ENCODE data around the gene KRTAP20-1. TPM values are rescaled to one million over a fixed set of nuclear protein-coding genes. Genes with fewer than 3 reads are reported as not detected.

Gene KRTAP20-1
- total RNA-seq, 1 experiment from 2014 or later = not detected

DNA sequence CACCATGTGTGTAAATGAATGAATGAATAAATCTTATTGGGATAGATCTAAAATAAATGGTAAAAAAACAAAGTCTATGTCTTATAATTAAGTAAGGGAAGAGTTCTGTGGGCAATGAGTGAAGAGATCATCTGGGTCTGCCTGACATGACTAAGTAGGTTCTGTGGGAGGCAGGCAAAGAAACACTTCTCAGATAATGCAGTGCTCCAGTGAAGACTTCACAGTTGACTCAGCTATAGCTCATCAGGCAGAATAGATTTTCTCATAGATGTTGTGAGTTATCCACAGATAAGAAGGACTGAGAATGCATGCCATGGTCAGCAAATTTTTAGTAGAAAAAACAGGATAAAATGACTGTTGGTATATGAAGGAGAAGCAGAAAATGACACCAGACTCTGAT is 38.5 kb upstream of the KRTAP20-1 start:
- Histone ChIP-seq H4K20me1 (ENCODE audit: control insufficient read depth, insufficient read depth, insufficient read length) (no peaks in the 10 kb centered on the region), H3K27ac (ENCODE audit: insufficient read length, low read depth, low read length) (no peak overlapping the region), H3K23ac (ENCODE audit: insufficient read length, low read depth, low read length) (no peak overlapping the region), H3K79me1 (ENCODE audit: insufficient read depth, low read depth, low read length, poor library complexity, severe bottlenecking) (no peaks in the 10 kb centered on the region), H2BK20ac (ENCODE audit: low read depth, low read length, poor library complexity, severe bottlenecking) (no peak overlapping the region), H2BK5ac (ENCODE audit: insufficient read length, low read length) (no peak overlapping the region), H4K8ac (replicated peaks; ENCODE audit: insufficient read length, low read depth, low read length) (no peak overlapping the region), H3K14ac (ENCODE audit: insufficient read depth, low read length) (no peak overlapping the region), H2BK12ac (ENCODE audit: insufficient read length, low read depth, low read length) (no peak overlapping the region), H3K4ac (ENCODE audit: low read depth, low read length) (no peak overlapping the region), H3K9ac (ENCODE audit: extremely low read depth, insufficient read length, low read length) (no peak overlapping the region), H3K4me1 (ENCODE audit: insufficient read depth, low read length) (no peaks in the 10 kb centered on the region), H4K5ac (ENCODE audit: insufficient read length, low read depth, low read length) (no peak overlapping the region), H3K4me2 (ENCODE audit: insufficient read depth, insufficient read length, low read length) (no peak overlapping the region), H2BK15ac (ENCODE audit: low read depth, low read length) (no peak overlapping the region), H3T11ph (ENCODE audit: low read length) (no peak overlapping the region), H3K18ac (ENCODE audit: insufficient read length, low read depth, low read length) (no peak overlapping the region), H3K23me2 (ENCODE audit: insufficient read length, low read depth, low read length, poor library complexity, severe bottlenecking) (no peaks in the 10 kb centered on the region), H3K9me3 (ENCODE audit: control insufficient read depth, low read depth, low read length) (no peaks in the 10 kb centered on the region), H3K79me2 (ENCODE audit: insufficient read depth, low read length) (no peaks in the 10 kb centered on the region), H2AK5ac (ENCODE audit: insufficient read length, low read length) (no peak overlapping the region), H3K27me3 (ENCODE audit: insufficient read depth, low read length) (no peaks in the 10 kb centered on the region), H2BK120ac (ENCODE audit: low read depth, low read length, poor library complexity, severe bottlenecking) (no peak overlapping the region), H2AFZ (ENCODE audit: low read length) (no peak overlapping the region), H4K91ac (ENCODE audit: insufficient read length, low read depth, low read length) (no peak overlapping the region), H3K56ac (ENCODE audit: insufficient read length, low read depth, low read length) (no peak overlapping the region)
- H3K27me3 Mint-ChIP-seq (ENCODE audit: low read depth) = no peaks in the 10 kb centered on the region; the same call in 1 of the 2 replicates
- no peak overlapping the region for H3K4me3 Mint-ChIP-seq
- no peak for DNase-seq
- H3K27ac Mint-ChIP-seq = no peak overlapping the region
- peaks cover 0 to 3% of the 10 kb centered on the region in 2 experiments; a peak in 1 of 5 replicates for H3K9me3 Mint-ChIP-seq
- TF ChIP-seq, protein P1, sequence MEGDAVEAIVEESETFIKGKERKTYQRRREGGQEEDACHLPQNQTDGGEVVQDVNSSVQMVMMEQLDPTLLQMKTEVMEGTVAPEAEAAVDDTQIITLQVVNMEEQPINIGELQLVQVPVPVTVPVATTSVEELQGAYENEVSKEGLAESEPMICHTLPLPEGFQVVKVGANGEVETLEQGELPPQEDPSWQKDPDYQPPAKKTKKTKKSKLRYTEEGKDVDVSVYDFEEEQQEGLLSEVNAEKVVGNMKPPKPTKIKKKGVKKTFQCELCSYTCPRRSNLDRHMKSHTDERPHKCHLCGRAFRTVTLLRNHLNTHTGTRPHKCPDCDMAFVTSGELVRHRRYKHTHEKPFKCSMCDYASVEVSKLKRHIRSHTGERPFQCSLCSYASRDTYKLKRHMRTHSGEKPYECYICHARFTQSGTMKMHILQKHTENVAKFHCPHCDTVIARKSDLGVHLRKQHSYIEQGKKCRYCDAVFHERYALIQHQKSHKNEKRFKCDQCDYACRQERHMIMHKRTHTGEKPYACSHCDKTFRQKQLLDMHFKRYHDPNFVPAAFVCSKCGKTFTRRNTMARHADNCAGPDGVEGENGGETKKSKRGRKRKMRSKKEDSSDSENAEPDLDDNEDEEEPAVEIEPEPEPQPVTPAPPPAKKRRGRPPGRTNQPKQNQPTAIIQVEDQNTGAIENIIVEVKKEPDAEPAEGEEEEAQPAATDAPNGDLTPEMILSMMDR (conservative IDR thresholded peaks at IDR 0.05) = no peak
- no peaks in the 10 kb centered on the region for H3K4me1 Mint-ChIP-seq
- peaks cover 0 to 10% (median 0%) of the 10 kb centered on the region in 3 experiments; a peak in 2 of 7 replicates for H3K36me3 Mint-ChIP-seq (ENCODE audit: insufficient read depth in 1 of 3, low read depth in 3 of 3)

Data from H9 (cell line).